Prostate gland (tissue), 2 donors: ENCODE data around the gene SLC4A2.

Source experiments
- CTCF ChIP-seq, 4 experiments: fragments of 200-600 bp in 2 of 4; fragments of 450-650 bp in 2 of 4; sonication (generic) in 2 of 4; IDR thresholded peaks; 1 replicate in 3 of 4; 2 replicates in 1 of 4; pipeline ENCODE4 v1.5.1; 2016 to 2019; ENCODE audit warnings: antibody characterized with exemption in 4 of 4, mild to moderate bottlenecking in 2 of 4, moderate library complexity in 2 of 4
- POLR2A ChIP-seq: fragments of 450-650 bp; IDR thresholded peaks from one replicate; pipeline ENCODE4 v1.6.1; 2016; ENCODE audit warnings: antibody characterized with exemption, mild to moderate bottlenecking
- POLR2AphosphoS5 ChIP-seq: sonication (generic); formaldehyde crosslinking; IDR thresholded peaks from one replicate; pipeline ENCODE4 v1.6.1; 2017; ENCODE audit warnings: antibody characterized with exemption

GRCh38 chr7:151010307-151011096 lies 48.9 kb upstream of the SLC4A2 start:
- TF ChIP-seq POLR2A (no peak), CTCF (IDR thresholded peaks at IDR 0.05) (no peak), POLR2AphosphoS5 (no peak)
